WTC11 (cell line): ENCODE data around the gene ARHGEF1. TPM values are rescaled to one million over a fixed set of nuclear protein-coding genes. Genes with fewer than 3 reads are reported as not detected.

Experiments
- ATAC-seq: fragments of 200-7000 bp; cut with Tn5 transposase; 2 replicates; pipeline ENCODE4 v1.10.0; 2021; ENCODE audit warnings: mild to moderate bottlenecking, moderate library complexity
- CTCF ChIA-PET: fragments of 300-600 bp; sonication (Branson Sonifier 250); formaldehyde crosslinking; loops from one replicate; lab custom pipeline; 2021; ENCODE audit warnings: antibody characterized with exemption; lab: Charles Lee
- POLR2A ChIA-PET: fragments of 350-600 bp; sonication (Branson Sonifier 250); formaldehyde crosslinking; loops from one replicate; lab custom pipeline; 2021; ENCODE audit warnings: antibody characterized with exemption; lab: Charles Lee
- DNase-seq: peaks from one replicate; pipeline ENCODE4 v3.0.0; 2021; ENCODE audit warnings: low spot score
- H3K27ac Mint-ChIP-seq: 2 replicates; pipeline ENCODE4 v1.8.0; 2021; ENCODE audit warnings: mixed read lengths
- H3K27me3 Mint-ChIP-seq: 2 replicates; pipeline ENCODE4 v1.8.0; 2021; ENCODE audit warnings: low read depth, mild to moderate bottlenecking, moderate library complexity, mixed read lengths
- H3K36me3 Mint-ChIP-seq: 2 replicates; pipeline ENCODE4 v1.8.0; 2021; ENCODE audit warnings: mixed read lengths
- H3K4me1 Mint-ChIP-seq: 2 replicates; pipeline ENCODE4 v1.8.0; 2022; ENCODE audit warnings: mixed read lengths
- H3K4me3 Mint-ChIP-seq: 2 replicates; pipeline ENCODE4 v1.8.0; 2021; ENCODE audit warnings: mild to moderate bottlenecking, moderate library complexity, mixed read lengths
- H3K9me3 Mint-ChIP-seq: 2 replicates; pipeline ENCODE4 v1.8.0; 2021; ENCODE audit warnings: mixed read lengths
- AR ChIP-seq: fragments of 250-450 bp; sonication (Bioruptor Pico); IDR thresholded peaks from 2 replicates; pipeline ENCODE4 v1.9.0; 2021; ENCODE audit warnings: mild to moderate bottlenecking
- ARID4B ChIP-seq: sonication (generic); formaldehyde crosslinking; IDR thresholded peaks from 2 replicates; pipeline ENCODE4 v1.8.0; 2023; ENCODE audit warnings: missing genetic modification reagents, mild to moderate bottlenecking, borderline replicate concordance
- E2F4 ChIP-seq: sonication (generic); formaldehyde crosslinking; IDR thresholded peaks from 2 replicates; pipeline ENCODE4 v1.8.1; 2022; ENCODE audit warnings: low read depth, mild to moderate bottlenecking, moderate library complexity, missing genetic modification reagents, borderline replicate concordance
- E2F5 ChIP-seq: sonication (generic); formaldehyde crosslinking; IDR thresholded peaks from 2 replicates; pipeline ENCODE4 v1.8.1; 2022; ENCODE audit warnings: mild to moderate bottlenecking, moderate library complexity, missing genetic modification reagents
- EMX1 ChIP-seq: fragments of 250-450 bp; sonication (Bioruptor Pico); IDR thresholded peaks from 2 replicates; pipeline ENCODE4 v1.8.0; 2021; ENCODE audit warnings: mild to moderate bottlenecking
- FOXP1 ChIP-seq: sonication (generic); formaldehyde crosslinking; IDR thresholded peaks from 2 replicates; pipeline ENCODE4 v1.8.0; 2022; ENCODE audit warnings: missing genetic modification reagents, mild to moderate bottlenecking, moderate library complexity, borderline replicate concordance
- GRHL2 ChIP-seq: fragments of 250-450 bp; sonication (Bioruptor Pico); IDR thresholded peaks from 2 replicates; pipeline ENCODE4 v1.8.0; 2022; ENCODE audit warnings: mild to moderate bottlenecking, moderate library complexity; ENCODE audit not compliant: insufficient replicate concordance, severe bottlenecking
- HMGA2 ChIP-seq: fragments of 250-450 bp; sonication (Bioruptor Pico); IDR thresholded peaks from 2 replicates; pipeline ENCODE4 v1.4.0; 2021; ENCODE audit warnings: mild to moderate bottlenecking, moderate library complexity
- NR2C2 ChIP-seq: sonication (generic); formaldehyde crosslinking; IDR thresholded peaks from 2 replicates; pipeline ENCODE4 v1.8.0; 2022; ENCODE audit warnings: mild to moderate bottlenecking, missing genetic modification reagents
- PREB ChIP-seq: sonication (generic); formaldehyde crosslinking; IDR thresholded peaks from 2 replicates; pipeline ENCODE4 v1.8.1; 2022; ENCODE audit warnings: mild to moderate bottlenecking, missing genetic modification reagents, moderate library complexity, borderline replicate concordance
- USF2 ChIP-seq: sonication (generic); formaldehyde crosslinking; IDR thresholded peaks from 2 replicates; pipeline ENCODE4 v1.8.1; 2023; ENCODE audit warnings: mild to moderate bottlenecking, missing genetic modification reagents, moderate library complexity
- ZMAT4 ChIP-seq: fragments of 250-450 bp; sonication (Bioruptor Pico); IDR thresholded peaks from 2 replicates; pipeline ENCODE4 v1.9.0; 2021; ENCODE audit warnings: mild to moderate bottlenecking
- ZNF138 ChIP-seq: sonication (generic); formaldehyde crosslinking; conservative IDR thresholded peaks from 2 replicates; pipeline ENCODE4 v1.8.1; 2022; ENCODE audit warnings: mild to moderate bottlenecking, moderate library complexity, missing genetic modification reagents
- ZNF396 ChIP-seq: fragments of 250-450 bp; sonication (Bioruptor Pico); IDR thresholded peaks from 2 replicates; pipeline ENCODE4 v1.8.0; 2021; ENCODE audit warnings: mild to moderate bottlenecking, moderate library complexity, borderline replicate concordance
- ZNF416 ChIP-seq: fragments of 250-450 bp; sonication (Bioruptor Pico); IDR thresholded peaks from 2 replicates; pipeline ENCODE4 v1.9.0; 2021; ENCODE audit warnings: mild to moderate bottlenecking, inconsistent platforms
- ZNF512 ChIP-seq: sonication (generic); formaldehyde crosslinking; IDR thresholded peaks from 2 replicates; pipeline ENCODE4 v1.8.1; 2022; ENCODE audit warnings: missing genetic modification reagents, borderline replicate concordance
- ZNF671 ChIP-seq: fragments of 250-450 bp; sonication (Bioruptor Pico); IDR thresholded peaks from 2 replicates; pipeline ENCODE4 v1.8.0; 2021; ENCODE audit warnings: mild to moderate bottlenecking
- total RNA-seq: library from RNA; stranded (reverse); gene quantifications from 3 replicates; pipeline ENCODE4 v1.2.3, GENCODE V29; 2021

Gene ARHGEF1
- total RNA-seq, 1 experiment from 2014 or later = 102 TPM

GRCh38 chr19:41932259-41932719 lies 49.3 kb downstream of the ARHGEF1 start (continued):
- TF ChIP-seq PREB (CRISPR knock-in tag) = no peak
- TF ChIP-seq E2F5 (CRISPR knock-in tag) = no peak
- TF ChIP-seq NR2C2 = no peak
- no peak for TF ChIP-seq USF2 (CRISPR knock-in tag)
- no peak for TF ChIP-seq EMX1 (CRISPR knock-in tag)
- no peak for TF ChIP-seq ARID4B (CRISPR knock-in tag)
- no peak for TF ChIP-seq ZMAT4 (CRISPR knock-in tag)
- TF ChIP-seq ZNF671 (CRISPR knock-in tag) = no peak
- TF ChIP-seq HMGA2 (CRISPR knock-in tag) = no peak
- no peak for TF ChIP-seq E2F4 (CRISPR knock-in tag)

- H3K4me3 Mint-ChIP-seq = no peak overlapping the region
- DNase-seq (no peak), ATAC-seq (no peak)
- TF ChIP-seq ZNF396 (no peak), ZNF512 (no peak), FOXP1 (CRISPR knock-in tag) (no peak), ZNF138 (no peak), AR (CRISPR knock-in tag) (no peak), PREB (CRISPR knock-in tag) (no peak), ZNF416 (CRISPR knock-in tag) (no peak), GRHL2 (CRISPR knock-in tag) (no peak)
- no peaks in the 10 kb centered on the region for H3K9me3 Mint-ChIP-seq
- POLR2A ChIA-PET = no interaction called here
- H3K27ac Mint-ChIP-seq = no peak overlapping the region
- peaks cover 88% of the 10 kb centered on the region for H3K27me3 Mint-ChIP-seq
- peaks cover 40% of the 10 kb centered on the region for H3K4me1 Mint-ChIP-seq
- CTCF ChIA-PET = interaction anchor here (1.1 to 4.7 kb wide), 2 partner anchors 49 to 60 kb away, joined by 3 to 34 read pairs; no protein-coding TSS in a partner anchor
- no peaks in the 10 kb centered on the region for H3K36me3 Mint-ChIP-seq
These were observed 49.8 kb downstream of the ARHGEF1 start for GRCh38 chr19:41932720-41933332.
